ENCODE measurements around the gene NR1D2. TPM values are rescaled to one million over a fixed set of nuclear protein-coding genes. Genes with fewer than 3 reads are reported as not detected.

The NR1D2 gene
- total and polyA plus RNA-seq, 4 donors: 6.1 to 35.7 (median 21.2) TPM

GRCh38 chr3:23984934-23985333 lies 39.8 kb downstream of the NR1D2 start:
- Histone ChIP-seq H3K9ac (ENCODE audit: insufficient read depth in 1 of 2, low read length in 2 of 2) (no peak overlapping the region), H3K4me3 (no peak overlapping the region), H3K27ac (ENCODE audit: low read depth in 1 of 2, low read length in 1 of 2) (no peak overlapping the region), H3K4me1 (ENCODE audit: control insufficient read depth in 5 of 5, insufficient read depth in 5 of 5, low read length in 5 of 5) (no peaks in the 10 kb centered on the region), H3K9me3 (ENCODE audit: control insufficient read depth in 4 of 4, insufficient read depth in 3 of 4, low read length in 3 of 4) (no peaks in the 10 kb centered on the region), H3K36me3 (ENCODE audit: control insufficient read depth in 4 of 4, insufficient read depth in 4 of 4, low read length in 4 of 4) (no peaks in the 10 kb centered on the region), H3K27me3 (ENCODE audit: control insufficient read depth in 3 of 3, insufficient read depth in 3 of 3, low read length in 2 of 3) (no peaks in the 10 kb centered on the region)
- no peak for DNase-seq
- no peak for ATAC-seq (ENCODE audit: insufficient read depth, low FRiP score)
- TF ChIP-seq, protein P1, sequence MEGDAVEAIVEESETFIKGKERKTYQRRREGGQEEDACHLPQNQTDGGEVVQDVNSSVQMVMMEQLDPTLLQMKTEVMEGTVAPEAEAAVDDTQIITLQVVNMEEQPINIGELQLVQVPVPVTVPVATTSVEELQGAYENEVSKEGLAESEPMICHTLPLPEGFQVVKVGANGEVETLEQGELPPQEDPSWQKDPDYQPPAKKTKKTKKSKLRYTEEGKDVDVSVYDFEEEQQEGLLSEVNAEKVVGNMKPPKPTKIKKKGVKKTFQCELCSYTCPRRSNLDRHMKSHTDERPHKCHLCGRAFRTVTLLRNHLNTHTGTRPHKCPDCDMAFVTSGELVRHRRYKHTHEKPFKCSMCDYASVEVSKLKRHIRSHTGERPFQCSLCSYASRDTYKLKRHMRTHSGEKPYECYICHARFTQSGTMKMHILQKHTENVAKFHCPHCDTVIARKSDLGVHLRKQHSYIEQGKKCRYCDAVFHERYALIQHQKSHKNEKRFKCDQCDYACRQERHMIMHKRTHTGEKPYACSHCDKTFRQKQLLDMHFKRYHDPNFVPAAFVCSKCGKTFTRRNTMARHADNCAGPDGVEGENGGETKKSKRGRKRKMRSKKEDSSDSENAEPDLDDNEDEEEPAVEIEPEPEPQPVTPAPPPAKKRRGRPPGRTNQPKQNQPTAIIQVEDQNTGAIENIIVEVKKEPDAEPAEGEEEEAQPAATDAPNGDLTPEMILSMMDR (IDR thresholded peaks at IDR 0.05; ENCODE audit: control extremely low read depth, extremely low read depth): no peak
- WGBS, 2 donors: 95 to 98% methylated on average over 3 of the region's 3 CpGs

GRCh38 chr3:23985747-23986544 lies 40.9 kb downstream of the NR1D2 start:
- no peak for ATAC-seq (ENCODE audit: insufficient read depth, low FRiP score)
- Histone ChIP-seq H3K36me3 (ENCODE audit: control insufficient read depth in 4 of 4, insufficient read depth in 4 of 4, low read length in 4 of 4) (no peaks in the 10 kb centered on the region), H3K9ac (ENCODE audit: insufficient read depth in 1 of 2, low read length in 2 of 2) (no peak overlapping the region), H3K27ac (ENCODE audit: low read depth in 1 of 2, low read length in 1 of 2) (no peak overlapping the region), H3K27me3 (ENCODE audit: control insufficient read depth in 3 of 3, insufficient read depth in 3 of 3, low read length in 2 of 3) (no peaks in the 10 kb centered on the region), H3K4me3 (no peak overlapping the region), H3K4me1 (ENCODE audit: control insufficient read depth in 5 of 5, insufficient read depth in 5 of 5, low read length in 5 of 5) (peaks cover 0 to 4% (median 0%) of the 10 kb centered on the region in 5 donors), H3K9me3 (ENCODE audit: control insufficient read depth in 4 of 4, insufficient read depth in 3 of 4, low read length in 3 of 4) (no peaks in the 10 kb centered on the region)
- 71 to 83% methylated on average over 1 of the region's 1 CpG for WGBS, 2 donors
- DNase-seq: no peak
- TF ChIP-seq, protein P1 (IDR thresholded peaks at IDR 0.05; ENCODE audit: control extremely low read depth, extremely low read depth): no peak

- Histone ChIP-seq H3K36me3 (ENCODE audit: control insufficient read depth in 4 of 4, insufficient read depth in 4 of 4, low read length in 4 of 4) (no peaks in the 10 kb centered on the region), H3K4me3 (no peak overlapping the region), H3K27me3 (ENCODE audit: control insufficient read depth in 3 of 3, insufficient read depth in 3 of 3, low read length in 2 of 3) (no peaks in the 10 kb centered on the region), H3K27ac (ENCODE audit: low read depth in 1 of 2, low read length in 1 of 2) (no peak overlapping the region), H3K9ac (ENCODE audit: insufficient read depth in 1 of 2, low read length in 2 of 2) (no peak overlapping the region), H3K4me1 (ENCODE audit: control insufficient read depth in 5 of 5, insufficient read depth in 5 of 5, low read length in 5 of 5) (peaks cover 0 to 18% (median 12%) of the 10 kb centered on the region in 5 donors), H3K9me3 (ENCODE audit: control insufficient read depth in 4 of 4, insufficient read depth in 3 of 4, low read length in 3 of 4) (no peaks in the 10 kb centered on the region)
- no peak for ATAC-seq (ENCODE audit: insufficient read depth, low FRiP score)
- 45 to 65% methylated on average over 8 of the region's 8 CpGs for WGBS, 2 donors
- no peak for DNase-seq
- TF ChIP-seq, protein P1 (IDR thresholded peaks at IDR 0.05; ENCODE audit: control extremely low read depth, extremely low read depth): no peak
These were observed 42.3 kb downstream of the NR1D2 start for GRCh38 chr3:23987356-23987755.
